Stimulated activated naive CD8-positive, alpha-beta T cell treated with anti-CD3 and anti-CD28 coated beads, Interleukin-15, Interleukin-2, amounts not matched to agents 100 ng/mL and 50 ng/mL, for 24 hours (primary cell): ENCODE results near the gene MEP1A.
"Not testable (repeated sequence)": the region's sequence is repeated elsewhere in the genome, so short reads cannot be mapped to it uniquely, and the experiment has no call there.

Experiments
- H3K27ac Mint-ChIP-seq: one replicate; pipeline ENCODE4 v1.8.0; 2021; ENCODE audit warnings: mild to moderate bottlenecking, mixed read lengths
- H3K27me3 Mint-ChIP-seq: one replicate; pipeline ENCODE4 v1.8.0; 2021; ENCODE audit warnings: mixed read lengths
- H3K36me3 Mint-ChIP-seq: one replicate; pipeline ENCODE4 v1.8.0; 2021; ENCODE audit warnings: low read depth, mixed read lengths
- H3K4me1 Mint-ChIP-seq: one replicate; pipeline ENCODE4 v1.8.0; 2021; ENCODE audit warnings: low read depth, mixed read lengths
- H3K4me3 Mint-ChIP-seq: one replicate; pipeline ENCODE4 v1.8.0; 2021; ENCODE audit warnings: mild to moderate bottlenecking, mixed read lengths
- H3K9me3 Mint-ChIP-seq: one replicate; pipeline ENCODE4 v1.8.0; 2021; ENCODE audit warnings: mixed read lengths

The MEP1A gene

DNA sequence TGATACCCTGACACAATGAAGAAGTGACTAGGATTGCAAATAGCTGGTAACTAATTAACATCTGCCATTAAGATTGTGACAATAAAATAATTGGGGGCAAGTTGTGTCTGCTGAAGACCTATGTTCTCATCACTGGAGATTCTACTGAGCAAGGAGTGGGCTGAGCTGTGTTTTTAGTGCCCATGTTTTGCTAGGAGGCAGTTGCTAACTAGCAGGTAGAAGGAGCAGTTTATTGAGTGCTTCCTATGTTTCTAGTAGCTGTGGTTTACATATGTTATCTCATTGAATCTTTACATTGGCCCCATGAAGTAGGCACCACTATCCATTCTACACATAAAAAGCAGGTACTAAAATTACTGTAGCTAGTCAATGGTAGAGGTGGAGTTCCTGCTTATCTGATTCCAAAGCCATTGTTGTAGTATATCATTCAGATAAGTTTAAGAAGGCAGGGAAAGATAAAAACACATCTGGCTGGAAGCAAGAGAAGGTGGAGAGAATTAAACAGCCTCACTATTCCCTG lies 2.8 kb upstream of the MEP1A start:
- Mint-ChIP-seq H3K27ac (no peak overlapping the region), H3K36me3 (no peaks in the 10 kb centered on the region)

GRCh38 chr6:46792635-46793034 lies 554 bp upstream of the MEP1A start:
- peaks cover 4% of the 10 kb centered on the region for H3K27me3 Mint-ChIP-seq
- H3K4me3 Mint-ChIP-seq = no peak overlapping the region
- H3K9me3 Mint-ChIP-seq = no peaks in the 10 kb centered on the region
- H3K27ac Mint-ChIP-seq = no peak overlapping the region
- no peaks in the 10 kb centered on the region for H3K4me1 Mint-ChIP-seq
- no peaks in the 10 kb centered on the region for H3K36me3 Mint-ChIP-seq

More for the DNA sequence above, 2.8 kb upstream of the MEP1A start:
- no peaks in the 10 kb centered on the region for H3K4me1 Mint-ChIP-seq
- peaks cover 18% of the 10 kb centered on the region for H3K27me3 Mint-ChIP-seq
- H3K4me3 Mint-ChIP-seq = no peak overlapping the region
- H3K9me3 Mint-ChIP-seq = no peaks in the 10 kb centered on the region

DNA sequence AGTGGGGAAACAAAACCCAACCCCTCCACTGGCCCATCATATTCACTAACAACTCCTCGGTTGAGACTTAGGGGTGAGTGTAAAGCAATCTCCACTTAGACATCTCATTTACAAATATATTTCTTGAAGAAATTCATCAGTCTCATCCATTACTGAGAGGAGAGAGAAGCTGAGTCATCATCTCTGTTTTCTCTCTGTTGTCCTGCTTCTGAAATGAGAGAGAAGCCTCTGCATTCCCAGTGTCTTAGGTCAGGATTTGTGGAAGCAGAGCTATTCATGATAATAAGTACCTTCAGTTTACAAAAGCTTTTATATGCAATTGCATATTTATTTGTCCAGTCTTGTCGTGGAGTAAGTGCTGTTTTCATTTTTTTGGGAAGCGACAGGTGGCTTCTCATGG lies 879 bp downstream of the MEP1A start:
- Mint-ChIP-seq H3K4me3 (no peak overlapping the region), H3K27ac (no peak overlapping the region), H3K27me3 (peaks cover 4% of the 10 kb centered on the region), H3K36me3 (no peaks in the 10 kb centered on the region), H3K9me3 (no peaks in the 10 kb centered on the region), H3K4me1 (no peaks in the 10 kb centered on the region)

DNA sequence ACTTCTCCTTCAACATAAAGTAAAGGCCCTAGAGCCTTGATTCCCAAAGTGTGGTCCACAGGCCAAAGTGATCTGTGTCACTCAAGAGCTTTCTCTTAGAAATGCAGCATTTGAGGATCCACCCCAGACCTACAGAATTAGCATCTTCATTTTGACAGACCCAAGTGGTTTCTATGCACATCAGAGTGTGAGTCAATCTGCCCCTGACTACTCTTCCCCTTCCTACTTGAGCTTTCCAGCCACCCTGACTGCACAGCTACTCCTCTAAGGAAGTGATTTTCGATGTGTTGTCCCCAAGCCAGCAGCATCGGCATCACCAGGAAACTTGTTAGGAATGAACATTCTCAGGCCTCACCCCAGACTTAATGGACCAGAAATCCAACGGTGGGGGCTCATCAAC lies 2.6 kb downstream of the MEP1A start:
- Mint-ChIP-seq H3K4me3 (no peak overlapping the region), H3K36me3 (no peaks in the 10 kb centered on the region), H3K4me1 (no peaks in the 10 kb centered on the region), H3K27ac (no peak overlapping the region), H3K27me3 (peaks cover 6% of the 10 kb centered on the region), H3K9me3 (no peaks in the 10 kb centered on the region)

DNA sequence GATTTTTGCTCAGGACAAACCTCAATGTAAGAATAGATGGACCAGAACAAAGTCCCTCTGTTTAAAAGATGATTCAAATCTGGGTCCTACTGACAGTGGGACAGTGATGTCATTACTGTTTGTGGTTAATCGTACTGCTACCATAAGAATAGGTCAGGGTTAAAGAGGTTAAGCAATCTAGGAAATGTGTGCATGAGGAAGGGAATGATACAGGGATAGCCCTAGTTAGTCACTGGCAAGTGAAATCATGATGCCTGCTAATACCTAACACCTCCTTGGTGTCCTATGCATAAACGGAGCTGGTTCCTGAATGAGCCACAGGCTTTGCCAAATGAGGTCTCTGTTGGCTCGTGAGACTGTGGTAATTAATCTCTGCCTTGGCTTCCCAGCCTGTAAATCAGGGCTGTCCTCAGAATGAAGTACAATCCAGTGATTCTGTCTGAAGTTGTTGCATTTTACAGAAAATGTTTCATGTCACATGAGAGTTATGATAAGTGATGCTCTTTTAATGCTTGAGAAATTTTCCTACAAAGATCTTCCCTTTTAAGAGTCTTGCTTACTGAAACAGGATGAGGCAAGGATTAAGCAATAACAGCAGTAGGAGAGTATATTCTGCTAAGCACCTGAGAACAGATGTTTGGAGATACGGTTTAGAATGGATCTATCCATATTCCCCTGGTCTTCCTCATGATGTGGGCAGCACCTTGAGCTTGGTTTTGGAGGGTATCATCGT lies 3.8 kb downstream of the MEP1A start:
- H3K4me3 Mint-ChIP-seq = no peak overlapping the region
- no peaks in the 10 kb centered on the region for H3K9me3 Mint-ChIP-seq
- no peak overlapping the region for H3K27ac Mint-ChIP-seq
- H3K4me1 Mint-ChIP-seq = no peaks in the 10 kb centered on the region
- no peaks in the 10 kb centered on the region for H3K36me3 Mint-ChIP-seq
- H3K27me3 Mint-ChIP-seq = peaks cover 3% of the 10 kb centered on the region

GRCh38 chr6:46799657-46800056 lies 6.5 kb downstream of the MEP1A start:
- H3K4me3 Mint-ChIP-seq = no peak overlapping the region
- no peaks in the 10 kb centered on the region for H3K4me1 Mint-ChIP-seq
- H3K9me3 Mint-ChIP-seq = no peaks in the 10 kb centered on the region
- no peaks in the 10 kb centered on the region for H3K36me3 Mint-ChIP-seq
- no peak overlapping the region for H3K27ac Mint-ChIP-seq
- peaks cover 8% of the 10 kb centered on the region for H3K27me3 Mint-ChIP-seq

- no peaks in the 10 kb centered on the region for H3K4me1 Mint-ChIP-seq
- no peaks in the 10 kb centered on the region for H3K9me3 Mint-ChIP-seq
- H3K27me3 Mint-ChIP-seq = peaks cover 45% of the 10 kb centered on the region
- no peak overlapping the region for H3K4me3 Mint-ChIP-seq
- H3K36me3 Mint-ChIP-seq = no peaks in the 10 kb centered on the region
- H3K27ac Mint-ChIP-seq = no peak overlapping the region
Measured at GRCh38 chr6:46808806-46809205, 15.6 kb downstream of the MEP1A start.

GRCh38 chr6:46815130-46815529 lies 21.9 kb downstream of the MEP1A start:
- peaks cover 8% of the 10 kb centered on the region for H3K9me3 Mint-ChIP-seq
- no peaks in the 10 kb centered on the region for H3K4me1 Mint-ChIP-seq
- no peaks in the 10 kb centered on the region for H3K36me3 Mint-ChIP-seq
- peaks cover 30% of the 10 kb centered on the region for H3K27me3 Mint-ChIP-seq
- no peak overlapping the region for H3K27ac Mint-ChIP-seq
- H3K4me3 Mint-ChIP-seq = no peak overlapping the region

GRCh38 chr6:46816626-46817025 lies 23.4 kb downstream of the MEP1A start:
- Mint-ChIP-seq H3K9me3 (peaks cover 8% of the 10 kb centered on the region), H3K27ac (no peak overlapping the region), H3K36me3 (no peaks in the 10 kb centered on the region), H3K4me1 (no peaks in the 10 kb centered on the region), H3K4me3 (no peak overlapping the region), H3K27me3 (peaks cover 26% of the 10 kb centered on the region)

GRCh38 chr6:46819561-46819960 lies 26.4 kb downstream of the MEP1A start:
- Mint-ChIP-seq H3K4me1 (no peaks in the 10 kb centered on the region), H3K36me3 (no peaks in the 10 kb centered on the region), H3K27me3 (peaks cover 12% of the 10 kb centered on the region), H3K27ac (no peak overlapping the region), H3K4me3 (no peak overlapping the region), H3K9me3 (peaks cover 4% of the 10 kb centered on the region)

DNA sequence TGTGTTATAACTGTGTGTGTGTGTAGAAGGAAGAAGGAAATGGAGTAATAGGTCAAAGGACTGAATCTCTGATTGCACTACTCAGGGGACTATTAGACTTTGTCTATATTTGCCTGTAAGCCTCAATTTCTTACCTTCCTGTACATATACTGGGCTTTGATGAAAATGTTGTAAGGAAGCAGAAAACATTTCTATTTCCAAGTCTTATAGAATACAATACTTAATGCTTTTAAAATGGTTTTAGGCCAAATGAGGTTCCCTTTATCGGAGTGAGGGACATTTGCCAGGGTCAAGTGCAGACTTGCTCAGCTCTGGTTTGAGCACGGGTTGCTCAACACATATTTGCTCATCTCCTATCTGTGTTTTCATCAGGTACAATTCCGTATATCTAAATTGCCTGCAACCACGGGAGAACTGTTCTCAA lies 28.3 kb downstream of the MEP1A start:
- Mint-ChIP-seq H3K36me3 (no peaks in the 10 kb centered on the region), H3K4me1 (no peaks in the 10 kb centered on the region), H3K4me3 (no peak overlapping the region), H3K27me3 (peaks cover 9% of the 10 kb centered on the region), H3K9me3 (no peaks in the 10 kb centered on the region), H3K27ac (no peak overlapping the region)

DNA sequence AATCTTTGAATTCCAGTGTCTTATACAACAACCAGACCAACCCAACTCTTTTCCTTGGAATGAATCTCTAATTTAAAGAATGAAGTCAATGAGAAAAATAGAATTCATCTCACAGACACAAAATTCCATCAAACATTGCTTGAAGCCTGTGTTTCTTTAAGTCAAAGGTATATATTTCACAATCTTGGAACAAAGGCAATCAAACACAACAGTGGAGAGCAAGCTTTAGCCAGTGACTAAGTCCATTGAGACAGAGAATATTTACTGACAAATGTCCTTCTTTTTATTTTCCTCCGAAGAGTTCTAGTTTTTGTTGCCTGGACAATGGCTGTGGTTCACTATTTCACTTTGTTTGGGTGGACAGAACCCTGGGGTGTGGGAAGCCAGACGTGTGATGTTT lies 35.8 kb downstream of the MEP1A start:
- Mint-ChIP-seq H3K36me3 (no peaks in the 10 kb centered on the region), H3K27me3 (peaks cover 15% of the 10 kb centered on the region), H3K4me1 (no peaks in the 10 kb centered on the region), H3K9me3 (no peaks in the 10 kb centered on the region), H3K4me3 (no peak overlapping the region), H3K27ac (no peak overlapping the region)

DNA sequence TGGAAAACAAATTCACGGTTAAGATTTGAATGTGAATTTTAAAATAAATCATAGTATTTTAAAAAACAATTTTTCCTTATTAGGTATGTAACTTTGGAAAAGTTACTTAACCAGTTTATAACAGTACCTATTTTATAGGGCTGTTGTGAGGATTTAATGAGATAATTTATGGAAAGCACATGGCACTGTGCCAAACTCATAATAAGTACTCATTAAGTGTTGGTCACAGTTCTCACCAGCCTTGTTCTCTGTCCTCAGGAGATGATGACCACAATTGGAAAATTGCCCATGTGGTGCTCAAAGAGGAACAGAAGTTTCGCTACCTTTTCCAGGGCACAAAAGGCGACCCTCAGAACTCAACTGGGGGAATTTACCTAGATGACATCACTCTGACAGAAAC lies 39.6 kb downstream of the MEP1A start:
- no peaks in the 10 kb centered on the region for H3K36me3 Mint-ChIP-seq
- no peaks in the 10 kb centered on the region for H3K4me1 Mint-ChIP-seq

DNA sequence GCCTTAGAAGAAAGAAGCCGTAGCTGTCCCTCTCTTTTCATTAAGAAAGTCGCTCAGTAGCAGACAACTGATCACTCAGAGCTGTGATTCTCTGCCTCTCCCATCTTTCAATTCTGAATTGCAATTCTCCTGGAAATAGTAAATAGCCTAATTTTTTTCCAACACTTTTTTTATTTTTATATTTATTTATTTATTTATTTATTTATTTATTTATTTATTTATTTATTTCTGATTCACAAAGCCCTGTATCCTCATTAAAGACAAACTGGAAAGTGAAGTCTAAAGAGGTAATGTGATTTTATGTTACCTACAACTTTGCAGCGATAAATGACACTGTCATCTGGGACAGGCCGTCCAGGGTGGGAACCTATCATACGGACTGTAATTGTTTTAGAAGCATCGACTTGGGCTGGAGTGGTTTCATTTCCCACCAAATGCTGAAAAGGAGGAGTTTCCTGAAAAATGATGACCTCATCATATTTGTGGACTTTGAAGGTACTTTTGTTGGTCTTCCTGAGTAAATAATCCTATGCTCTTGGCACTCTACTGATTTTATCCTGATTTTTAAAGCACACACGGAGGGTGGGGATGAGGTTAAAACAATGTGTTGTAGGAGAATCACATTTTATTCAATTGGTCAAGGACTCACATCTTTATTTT lies 41.2 kb downstream of the MEP1A start:
- H3K36me3 Mint-ChIP-seq, H3K9me3 Mint-ChIP-seq, H3K4me3 Mint-ChIP-seq, H3K4me1 Mint-ChIP-seq, H3K27me3 Mint-ChIP-seq, H3K27ac Mint-ChIP-seq: not testable (repeated sequence)

More for the DNA sequence above, 39.6 kb downstream of the MEP1A start:
- Mint-ChIP-seq H3K27me3 (peaks cover 8% of the 10 kb centered on the region), H3K27ac (no peak overlapping the region), H3K4me3 (no peak overlapping the region), H3K9me3 (no peaks in the 10 kb centered on the region)

DNA sequence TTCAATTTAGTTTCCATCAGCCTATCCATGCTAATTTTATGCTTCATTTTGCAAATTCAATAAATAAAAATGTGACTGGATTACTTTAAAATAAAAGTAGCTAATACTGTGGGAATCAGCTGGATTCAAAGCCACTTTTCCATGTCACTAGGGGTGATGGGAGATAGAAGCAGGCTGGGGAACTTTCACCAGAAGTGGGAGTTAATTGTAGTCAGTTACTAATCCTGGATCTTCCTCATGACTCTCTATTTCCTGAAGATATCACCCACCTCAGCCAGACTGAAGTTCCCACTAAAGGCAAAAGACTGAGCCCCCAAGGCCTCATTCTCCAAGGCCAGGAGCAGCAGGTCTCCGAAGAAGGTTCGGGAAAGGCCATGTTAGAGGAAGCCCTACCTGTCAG lies 41.8 kb downstream of the MEP1A start:
- H3K4me1 Mint-ChIP-seq = not testable (repeated sequence)

GRCh38 chr6:46838033-46838432 lies 44.8 kb downstream of the MEP1A start:
- Mint-ChIP-seq H3K27me3 (no peaks in the 10 kb centered on the region), H3K27ac (no peak overlapping the region), H3K4me3 (no peak overlapping the region), H3K36me3 (no peaks in the 10 kb centered on the region), H3K9me3 (peaks cover 21% of the 10 kb centered on the region), H3K4me1 (no peaks in the 10 kb centered on the region)

More for the DNA sequence above, 41.8 kb downstream of the MEP1A start:
- H3K9me3 Mint-ChIP-seq, H3K27me3 Mint-ChIP-seq, H3K36me3 Mint-ChIP-seq, H3K4me3 Mint-ChIP-seq, H3K27ac Mint-ChIP-seq: not testable (repeated sequence)
